ENCODE measurements around the gene SSTR5. TPM values are rescaled to one million over a fixed set of nuclear protein-coding genes. Genes with fewer than 3 reads are reported as not detected.

The SSTR5 gene
- total and polyA plus RNA-seq, 4 donors: not detected

DNA sequence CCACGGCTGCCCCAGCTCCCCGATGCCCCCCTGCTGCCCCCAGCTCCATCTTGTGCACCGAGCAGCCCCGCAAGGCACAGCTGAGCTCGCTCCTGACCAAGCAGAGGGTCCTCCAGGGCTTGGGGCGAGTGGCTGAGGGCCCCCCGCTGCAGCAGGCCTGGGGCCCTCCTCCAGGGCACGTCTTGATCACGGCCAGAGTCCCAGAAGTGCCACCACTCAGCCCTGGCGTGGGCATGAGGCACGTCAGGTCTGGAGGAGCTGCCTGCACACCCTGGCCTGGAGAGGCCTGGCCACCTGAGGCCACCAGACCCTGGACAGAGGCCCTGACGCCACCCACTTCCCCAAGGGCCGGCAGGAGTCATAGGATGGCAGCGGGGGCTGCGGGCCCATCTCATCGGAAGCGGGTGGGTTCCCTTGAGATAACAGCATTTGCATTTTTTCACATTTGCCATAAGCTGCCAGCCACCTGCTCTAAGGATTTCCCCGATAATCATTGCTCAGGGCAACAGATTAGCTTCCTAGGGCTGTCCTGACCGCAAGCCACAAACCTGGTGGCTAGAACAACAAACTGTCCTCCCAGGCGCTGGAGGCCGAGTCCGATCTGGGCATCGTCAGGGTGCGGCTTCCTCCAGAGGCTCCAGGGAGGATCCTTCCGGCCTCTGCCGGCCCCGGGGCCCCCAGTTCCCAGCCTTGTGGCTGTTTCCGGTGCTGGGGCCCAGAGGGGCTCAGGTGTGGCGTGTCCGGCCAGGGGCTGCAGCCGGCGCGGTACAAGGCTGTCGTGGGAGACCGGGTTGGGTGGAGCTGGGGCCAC is 47.4 kb downstream of the SSTR5 start:
- WGBS: 78% methylated on average over 35 of the region's 35 CpGs
- TF ChIP-seq SP1 (IDR thresholded peaks at IDR 0.05): no peak
- TF ChIP-seq, protein P1, sequence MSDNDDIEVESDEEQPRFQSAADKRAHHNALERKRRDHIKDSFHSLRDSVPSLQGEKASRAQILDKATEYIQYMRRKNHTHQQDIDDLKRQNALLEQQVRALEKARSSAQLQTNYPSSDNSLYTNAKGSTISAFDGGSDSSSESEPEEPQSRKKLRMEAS (IDR thresholded peaks at IDR 0.05): no peak
- no peak for TF ChIP-seq FOXA2 (IDR thresholded peaks at IDR 0.05)
- TF ChIP-seq, protein P2, sequence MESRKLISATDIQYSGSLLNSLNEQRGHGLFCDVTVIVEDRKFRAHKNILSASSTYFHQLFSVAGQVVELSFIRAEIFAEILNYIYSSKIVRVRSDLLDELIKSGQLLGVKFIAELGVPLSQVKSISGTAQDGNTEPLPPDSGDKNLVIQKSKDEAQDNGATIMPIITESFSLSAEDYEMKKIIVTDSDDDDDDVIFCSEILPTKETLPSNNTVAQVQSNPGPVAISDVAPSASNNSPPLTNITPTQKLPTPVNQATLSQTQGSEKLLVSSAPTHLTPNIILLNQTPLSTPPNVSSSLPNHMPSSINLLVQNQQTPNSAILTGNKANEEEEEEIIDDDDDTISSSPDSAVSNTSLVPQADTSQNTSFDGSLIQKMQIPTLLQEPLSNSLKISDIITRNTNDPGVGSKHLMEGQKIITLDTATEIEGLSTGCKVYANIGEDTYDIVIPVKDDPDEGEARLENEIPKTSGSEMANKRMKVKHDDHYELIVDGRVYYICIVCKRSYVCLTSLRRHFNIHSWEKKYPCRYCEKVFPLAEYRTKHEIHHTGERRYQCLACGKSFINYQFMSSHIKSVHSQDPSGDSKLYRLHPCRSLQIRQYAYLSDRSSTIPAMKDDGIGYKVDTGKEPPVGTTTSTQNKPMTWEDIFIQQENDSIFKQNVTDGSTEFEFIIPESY (IDR thresholded peaks at IDR 0.05): no peak
- TF ChIP-seq GABPA (IDR thresholded peaks at IDR 0.05 in 1 of 2, conservative IDR thresholded peaks at IDR 0.05 in 1 of 2): no peak
- TF ChIP-seq, protein P3, sequence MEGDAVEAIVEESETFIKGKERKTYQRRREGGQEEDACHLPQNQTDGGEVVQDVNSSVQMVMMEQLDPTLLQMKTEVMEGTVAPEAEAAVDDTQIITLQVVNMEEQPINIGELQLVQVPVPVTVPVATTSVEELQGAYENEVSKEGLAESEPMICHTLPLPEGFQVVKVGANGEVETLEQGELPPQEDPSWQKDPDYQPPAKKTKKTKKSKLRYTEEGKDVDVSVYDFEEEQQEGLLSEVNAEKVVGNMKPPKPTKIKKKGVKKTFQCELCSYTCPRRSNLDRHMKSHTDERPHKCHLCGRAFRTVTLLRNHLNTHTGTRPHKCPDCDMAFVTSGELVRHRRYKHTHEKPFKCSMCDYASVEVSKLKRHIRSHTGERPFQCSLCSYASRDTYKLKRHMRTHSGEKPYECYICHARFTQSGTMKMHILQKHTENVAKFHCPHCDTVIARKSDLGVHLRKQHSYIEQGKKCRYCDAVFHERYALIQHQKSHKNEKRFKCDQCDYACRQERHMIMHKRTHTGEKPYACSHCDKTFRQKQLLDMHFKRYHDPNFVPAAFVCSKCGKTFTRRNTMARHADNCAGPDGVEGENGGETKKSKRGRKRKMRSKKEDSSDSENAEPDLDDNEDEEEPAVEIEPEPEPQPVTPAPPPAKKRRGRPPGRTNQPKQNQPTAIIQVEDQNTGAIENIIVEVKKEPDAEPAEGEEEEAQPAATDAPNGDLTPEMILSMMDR (IDR thresholded peaks at IDR 0.05; ENCODE audit: low read depth, low read length, missing input control): no peak
- Histone ChIP-seq H3K36me3 (ENCODE audit: control insufficient read depth in 4 of 4, insufficient read depth in 3 of 4, low read depth in 1 of 4, low read length in 3 of 4) (no peaks in the 10 kb centered on the region), H3K27me3 (ENCODE audit: control insufficient read depth in 4 of 4, insufficient read depth in 4 of 4, low read length in 3 of 4) (peaks cover 0 to 3% (median 0%) of the 10 kb centered on the region in 4 donors), H3K4me3 (ENCODE audit: low read depth in 1 of 3, low read length in 3 of 3) (no peak overlapping the region), H3K9ac (ENCODE audit: low read depth in 1 of 2, low read length in 2 of 2) (no peak overlapping the region), H3K27ac (ENCODE audit: low read depth in 1 of 2, low read length in 2 of 2) (no peak overlapping the region), H3K9me3 (ENCODE audit: control insufficient read depth in 4 of 4, low read length in 3 of 4) (no peaks in the 10 kb centered on the region), H3K4me1 (ENCODE audit: control insufficient read depth in 4 of 4, insufficient read depth in 4 of 4, low read length in 3 of 4) (no peaks in the 10 kb centered on the region)
- no peak for DNase-seq (ENCODE audit: low spot score)

DNA sequence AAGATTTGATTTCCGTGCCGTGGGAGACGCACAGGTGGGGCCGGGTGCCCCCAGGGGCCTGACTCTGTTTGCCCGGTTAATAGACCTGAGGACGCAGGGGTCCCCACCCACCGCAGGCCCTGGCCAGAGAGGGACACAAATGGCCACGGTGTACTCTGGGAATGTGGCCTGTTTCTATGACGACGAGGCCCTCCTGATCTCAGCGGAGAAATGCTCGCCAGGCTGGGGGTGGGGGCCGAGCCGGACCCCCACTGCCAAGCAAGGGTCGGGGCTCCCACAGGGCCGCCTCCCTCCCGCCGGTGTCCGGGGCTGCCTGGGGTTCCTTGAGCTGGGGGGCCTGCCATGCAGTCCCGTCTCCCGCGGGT is 48.0 kb downstream of the SSTR5 start:
- no peak overlapping the region for H3K27ac ChIP-seq (ENCODE audit: low read depth in 1 of 2, low read length in 2 of 2)
- TF ChIP-seq TAF1 (conservative IDR thresholded peaks at IDR 0.05) (no peak), FOXA1 (IDR thresholded peaks at IDR 0.05) (no peak), FOXA2 (IDR thresholded peaks at IDR 0.05) (no peak), NR2F2 (IDR thresholded peaks at IDR 0.05) (no peak), RXRA (IDR thresholded peaks at IDR 0.05) (no peak)
- no peak overlapping the region for H3K9ac ChIP-seq (ENCODE audit: low read depth in 1 of 2, low read length in 2 of 2)
- DNase-seq (ENCODE audit: low spot score): no peak
- H3K36me3 ChIP-seq (ENCODE audit: control insufficient read depth in 4 of 4, insufficient read depth in 3 of 4, low read depth in 1 of 4, low read length in 3 of 4): no peaks in the 10 kb centered on the region
- 80% methylated on average over 22 of the region's 22 CpGs for WGBS
- H3K27me3 ChIP-seq (ENCODE audit: control insufficient read depth in 4 of 4, insufficient read depth in 4 of 4, low read length in 3 of 4): peaks cover 0 to 3% (median 0%) of the 10 kb centered on the region in 4 donors
- H3K9me3 ChIP-seq (ENCODE audit: control insufficient read depth in 4 of 4, low read length in 3 of 4): no peaks in the 10 kb centered on the region
- H3K4me1 ChIP-seq (ENCODE audit: control insufficient read depth in 4 of 4, insufficient read depth in 4 of 4, low read length in 3 of 4): no peaks in the 10 kb centered on the region
- H3K4me3 ChIP-seq (ENCODE audit: low read depth in 1 of 3, low read length in 3 of 3): no peak overlapping the region

DNA sequence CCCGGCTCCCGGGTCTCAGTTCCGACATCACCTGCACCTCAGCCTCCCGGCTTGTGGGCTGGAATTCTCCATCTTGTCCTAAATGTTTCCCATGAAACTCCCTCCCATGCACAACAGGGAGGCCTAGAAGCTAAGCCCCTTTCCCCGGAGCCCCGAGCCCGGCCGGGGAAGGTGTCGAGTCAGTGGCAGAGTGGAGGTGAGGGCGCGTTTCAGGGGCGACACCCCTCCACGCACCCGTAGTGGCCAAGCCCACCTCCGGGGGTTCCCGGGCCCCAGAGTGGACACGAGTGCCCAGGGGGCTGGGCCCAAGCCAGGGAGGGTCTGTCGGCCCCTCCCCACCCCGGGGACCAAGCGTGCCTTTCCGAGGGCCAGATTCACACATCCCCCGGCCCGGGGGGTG is 48.5 kb downstream of the SSTR5 start:
- H3K9me3 ChIP-seq (ENCODE audit: control insufficient read depth in 4 of 4, low read length in 3 of 4): no peaks in the 10 kb centered on the region
- no peak overlapping the region for H3K27ac ChIP-seq (ENCODE audit: low read depth in 1 of 2, low read length in 2 of 2)
- H3K9ac ChIP-seq (ENCODE audit: low read depth in 1 of 2, low read length in 2 of 2): no peak overlapping the region
- TF ChIP-seq, protein P4, sequence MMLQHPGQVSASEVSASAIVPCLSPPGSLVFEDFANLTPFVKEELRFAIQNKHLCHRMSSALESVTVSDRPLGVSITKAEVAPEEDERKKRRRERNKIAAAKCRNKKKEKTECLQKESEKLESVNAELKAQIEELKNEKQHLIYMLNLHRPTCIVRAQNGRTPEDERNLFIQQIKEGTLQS (IDR thresholded peaks at IDR 0.05): no peak
- TF ChIP-seq, protein P5, sequence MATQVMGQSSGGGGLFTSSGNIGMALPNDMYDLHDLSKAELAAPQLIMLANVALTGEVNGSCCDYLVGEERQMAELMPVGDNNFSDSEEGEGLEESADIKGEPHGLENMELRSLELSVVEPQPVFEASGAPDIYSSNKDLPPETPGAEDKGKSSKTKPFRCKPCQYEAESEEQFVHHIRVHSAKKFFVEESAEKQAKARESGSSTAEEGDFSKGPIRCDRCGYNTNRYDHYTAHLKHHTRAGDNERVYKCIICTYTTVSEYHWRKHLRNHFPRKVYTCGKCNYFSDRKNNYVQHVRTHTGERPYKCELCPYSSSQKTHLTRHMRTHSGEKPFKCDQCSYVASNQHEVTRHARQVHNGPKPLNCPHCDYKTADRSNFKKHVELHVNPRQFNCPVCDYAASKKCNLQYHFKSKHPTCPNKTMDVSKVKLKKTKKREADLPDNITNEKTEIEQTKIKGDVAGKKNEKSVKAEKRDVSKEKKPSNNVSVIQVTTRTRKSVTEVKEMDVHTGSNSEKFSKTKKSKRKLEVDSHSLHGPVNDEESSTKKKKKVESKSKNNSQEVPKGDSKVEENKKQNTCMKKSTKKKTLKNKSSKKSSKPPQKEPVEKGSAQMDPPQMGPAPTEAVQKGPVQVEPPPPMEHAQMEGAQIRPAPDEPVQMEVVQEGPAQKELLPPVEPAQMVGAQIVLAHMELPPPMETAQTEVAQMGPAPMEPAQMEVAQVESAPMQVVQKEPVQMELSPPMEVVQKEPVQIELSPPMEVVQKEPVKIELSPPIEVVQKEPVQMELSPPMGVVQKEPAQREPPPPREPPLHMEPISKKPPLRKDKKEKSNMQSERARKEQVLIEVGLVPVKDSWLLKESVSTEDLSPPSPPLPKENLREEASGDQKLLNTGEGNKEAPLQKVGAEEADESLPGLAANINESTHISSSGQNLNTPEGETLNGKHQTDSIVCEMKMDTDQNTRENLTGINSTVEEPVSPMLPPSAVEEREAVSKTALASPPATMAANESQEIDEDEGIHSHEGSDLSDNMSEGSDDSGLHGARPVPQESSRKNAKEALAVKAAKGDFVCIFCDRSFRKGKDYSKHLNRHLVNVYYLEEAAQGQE (IDR thresholded peaks at IDR 0.05): no peak
- TF ChIP-seq FOXA1 (IDR thresholded peaks at IDR 0.05) (no peak), GABPA (IDR thresholded peaks at IDR 0.05 in 1 of 2, conservative IDR thresholded peaks at IDR 0.05 in 1 of 2) (no peak), NR2F2 (IDR thresholded peaks at IDR 0.05) (no peak), HNF4G (IDR thresholded peaks at IDR 0.05) (no peak), YY1 (IDR thresholded peaks at IDR 0.05) (no peak)
- TF ChIP-seq, protein P2 (IDR thresholded peaks at IDR 0.05): no peak
- H3K4me1 ChIP-seq (ENCODE audit: control insufficient read depth in 4 of 4, insufficient read depth in 4 of 4, low read length in 3 of 4): no peaks in the 10 kb centered on the region
- H3K27me3 ChIP-seq (ENCODE audit: control insufficient read depth in 4 of 4, insufficient read depth in 4 of 4, low read length in 3 of 4): peaks cover 0 to 3% (median 0%) of the 10 kb centered on the region in 4 donors
- WGBS: 83% methylated on average over 23 of the region's 23 CpGs
- DNase-seq (ENCODE audit: low spot score): no peak
- H3K4me3 ChIP-seq (ENCODE audit: low read depth in 1 of 3, low read length in 3 of 3): no peak overlapping the region
- no peaks in the 10 kb centered on the region for H3K36me3 ChIP-seq (ENCODE audit: control insufficient read depth in 4 of 4, insufficient read depth in 3 of 4, low read depth in 1 of 4, low read length in 3 of 4)

All from liver (tissue), 9 donors.